OCI-LY1 (cell line): ENCODE data around the gene TIGD2.
A peak's percentile ranks its signal among the peaks of the same experiment; 100 is the strongest.

Experiments
- H2AFZ ChIP-seq: fragments of 200-600 bp; sonication (generic), shearing (Covaris generic); 2 replicates; pipeline ENCODE4 v1.6.0; 2014; ENCODE audit warnings: antibody characterized with exemption, mild to moderate bottlenecking, low read length
- H3F3A ChIP-seq: fragments of 200-600 bp; sonication (generic), shearing (Covaris generic); 2 replicates; pipeline ENCODE4 v1.6.0; 2014; ENCODE audit warnings: mild to moderate bottlenecking, antibody characterized with exemption, low read length, moderate library complexity; ENCODE audit not compliant: insufficient read depth
- H3K27ac ChIP-seq: fragments of 200-600 bp; sonication (generic); 2 replicates; pipeline ENCODE4 v1.5.1; 2014; ENCODE audit warnings: low read length, mixed run types, mild to moderate bottlenecking, low read depth; ENCODE audit not compliant: poor library complexity, severe bottlenecking
- H3K27me3 ChIP-seq: fragments of 200-600 bp; sonication (generic); 2 replicates; pipeline ENCODE4 v1.6.0; 2014; ENCODE audit warnings: antibody characterized with exemption, mild to moderate bottlenecking, low read length, moderate library complexity; ENCODE audit not compliant: insufficient read depth
- H3K36me3 ChIP-seq: fragments of 200-600 bp; sonication (generic); 2 replicates; pipeline ENCODE4 v1.6.1; 2014; ENCODE audit warnings: mild to moderate bottlenecking, antibody characterized with exemption, low read length, moderate library complexity, mixed read lengths; ENCODE audit not compliant: insufficient read depth
- H3K4me1 ChIP-seq: fragments of 200-600 bp; sonication (generic); 2 replicates; pipeline ENCODE4 v1.5.1; 2014; ENCODE audit warnings: mild to moderate bottlenecking, low read length, moderate library complexity; ENCODE audit not compliant: insufficient read depth, severe bottlenecking
- H3K4me2 ChIP-seq: fragments of 200-600 bp; sonication (generic), shearing (Covaris generic); 2 replicates; pipeline ENCODE4 v1.6.1; 2014; ENCODE audit warnings: low read length
- H3K4me3 ChIP-seq: fragments of 200-600 bp; sonication (generic); 2 replicates; pipeline ENCODE4 v1.5.1; 2014; ENCODE audit warnings: low read length, low read depth, mild to moderate bottlenecking, mixed read lengths; ENCODE audit not compliant: poor library complexity, severe bottlenecking
- H3K79me2 ChIP-seq: fragments of 200-600 bp; shearing (Covaris generic); 2 replicates; pipeline ENCODE4 v1.6.1; 2016; ENCODE audit warnings: mixed run types, low read length, mixed read lengths; ENCODE audit not compliant: insufficient read depth
- H3K9ac ChIP-seq: fragments of 200-600 bp; sonication (generic), shearing (Covaris generic); 2 replicates; pipeline ENCODE4 v1.6.1; 2014; ENCODE audit warnings: mild to moderate bottlenecking, low read length, mixed read lengths
- H3K9me2 ChIP-seq: fragments of 200-600 bp; sonication (generic), shearing (Covaris generic); 2 replicates; pipeline ENCODE4 v1.6.1; 2014; ENCODE audit warnings: low read depth, mild to moderate bottlenecking, low read length, mixed read lengths
- H3K9me3 ChIP-seq: fragments of 200-600 bp; shearing (Covaris generic); 2 replicates; pipeline ENCODE4 v1.6.1; 2014; ENCODE audit warnings: low read length, mixed read lengths
- H4K20me1 ChIP-seq: fragments of 200-600 bp; sonication (generic), shearing (Covaris generic); 2 replicates; pipeline ENCODE4 v1.6.0; 2016; ENCODE audit warnings: mild to moderate bottlenecking, low read length; ENCODE audit not compliant: insufficient read depth
- CTCF ChIP-seq: fragments of 200-600 bp; sonication (generic), shearing (Covaris generic); IDR thresholded peaks from 2 replicates; pipeline ENCODE4 v1.5.1; 2017; ENCODE audit warnings: mild to moderate bottlenecking, antibody characterized with exemption, low read length, moderate library complexity, mixed read lengths
- EZH2 ChIP-seq: fragments of 200-600 bp; sonication (generic), shearing (Covaris generic); IDR thresholded peaks from 2 replicates; pipeline ENCODE4 v1.8.0; 2017; ENCODE audit warnings: borderline replicate concordance, mixed run types, mild to moderate bottlenecking, antibody characterized with exemption, low read length, moderate library complexity, mixed read lengths

Gene TIGD2

GRCh38 chr4:89164400-89164799 lies 53.1 kb downstream of the TIGD2 start:
- Histone ChIP-seq H3F3A (no peaks in the 10 kb centered on the region), H3K4me1 (no peaks in the 10 kb centered on the region), H3K9me3 (no peaks in the 10 kb centered on the region), H3K79me2 (no peaks in the 10 kb centered on the region), H3K36me3 (no peaks in the 10 kb centered on the region), H3K27ac (no peak overlapping the region), H3K9me2 (no peaks in the 10 kb centered on the region), H3K4me2 (no peak overlapping the region), H3K27me3 (no peaks in the 10 kb centered on the region), H3K9ac (no peak overlapping the region), H4K20me1 (no peaks in the 10 kb centered on the region), H3K4me3 (no peak overlapping the region), H2AFZ (no peak overlapping the region)
- TF ChIP-seq CTCF (peak; percentile 10; the same call in 1 of the 2 replicates), EZH2 (no peak)
